Iris pigment epithelial cell (primary cell): ENCODE measurements around the gene CLCA1.

Experiments
- DNase-seq: peaks from one replicate; pipeline ENCODE4 v3.0.0-alpha.2; 2011; ENCODE audit warnings: low read depth

Gene CLCA1

GRCh38 chr1:86468501-86468977 is at the start of gene CLCA1:
Gene CLCA1 (plus strand): TSS chr1:86468927. CDS start chr1:86468972, 45 bp downstream.
- no peak for DNase-seq

- DNase-seq, result peak; percentile 45
Measured at GRCh38 chr1:86419277-86419903, 49.3 kb upstream of the CLCA1 start.

- no peak for DNase-seq
Measured at GRCh38 chr1:86421601-86422280, 47.0 kb upstream of the CLCA1 start.

GRCh38 chr1:86423473-86423872 is 45.3 kb upstream of the CLCA1 start:
- no peak for DNase-seq

GRCh38 chr1:86423873-86424272 is 44.9 kb upstream of the CLCA1 start, which contains the start of gene CLCA2:
Gene CLCA2 (plus strand): TSS chr1:86424171. CDS start chr1:86424248, 77 bp downstream.
- DNase-seq, result no peak

- peak; percentile 17 for DNase-seq
Measured at GRCh38 chr1:86429122-86429725, 39.5 kb upstream of the CLCA1 start.

- DNase-seq, result peak; percentile 97
Measured at GRCh38 chr1:86429835-86430234, 38.9 kb upstream of the CLCA1 start.

GRCh38 chr1:86430376-86430775 is 38.4 kb upstream of the CLCA1 start:
- DNase-seq, result peak; percentile 20

GRCh38 chr1:86434059-86434458 is 34.7 kb upstream of the CLCA1 start:
- no peak for DNase-seq

GRCh38 chr1:86435327-86435726 is 33.4 kb upstream of the CLCA1 start:
- DNase-seq, result no peak

GRCh38 chr1:86436041-86436440 is 32.7 kb upstream of the CLCA1 start:
- peak; percentile 10 for DNase-seq

- DNase-seq, result no peak
Measured at GRCh38 chr1:86441581-86441980, 27.1 kb upstream of the CLCA1 start.

- no peak for DNase-seq
Measured at GRCh38 chr1:86441997-86442396, 26.7 kb upstream of the CLCA1 start.

- no peak for DNase-seq
Measured at GRCh38 chr1:86445919-86446318, 22.8 kb upstream of the CLCA1 start.

- no peak for DNase-seq
Measured at GRCh38 chr1:86447198-86447790, 21.4 kb upstream of the CLCA1 start.

GRCh38 chr1:86448670-86449069 is 20.1 kb upstream of the CLCA1 start:
- DNase-seq, result no peak

- DNase-seq, result no peak
Measured at GRCh38 chr1:86449103-86449502, 19.6 kb upstream of the CLCA1 start.

GRCh38 chr1:86450847-86451246 is 17.9 kb upstream of the CLCA1 start:
- DNase-seq, result no peak

GRCh38 chr1:86453664-86454063 is 15.1 kb upstream of the CLCA1 start:
- DNase-seq, result no peak

GRCh38 chr1:86455073-86455472 is 13.7 kb upstream of the CLCA1 start:
- DNase-seq, result no peak

GRCh38 chr1:86460998-86461397 is 7.7 kb upstream of the CLCA1 start:
- DNase-seq, result no peak

- DNase-seq, result no peak
Measured at GRCh38 chr1:86461482-86461881, 7.2 kb upstream of the CLCA1 start.

GRCh38 chr1:86464819-86465218 is 3.9 kb upstream of the CLCA1 start:
- DNase-seq, result no peak
